Measurements from ENCODE around the gene PLEKHM2. TPM values are rescaled to one million over a fixed set of nuclear protein-coding genes. Genes with fewer than 3 reads are reported as not detected.

PLEKHM2 gene
- total RNA-seq, 1 experiment from 2014 or later, result 45.9 TPM

DNA sequence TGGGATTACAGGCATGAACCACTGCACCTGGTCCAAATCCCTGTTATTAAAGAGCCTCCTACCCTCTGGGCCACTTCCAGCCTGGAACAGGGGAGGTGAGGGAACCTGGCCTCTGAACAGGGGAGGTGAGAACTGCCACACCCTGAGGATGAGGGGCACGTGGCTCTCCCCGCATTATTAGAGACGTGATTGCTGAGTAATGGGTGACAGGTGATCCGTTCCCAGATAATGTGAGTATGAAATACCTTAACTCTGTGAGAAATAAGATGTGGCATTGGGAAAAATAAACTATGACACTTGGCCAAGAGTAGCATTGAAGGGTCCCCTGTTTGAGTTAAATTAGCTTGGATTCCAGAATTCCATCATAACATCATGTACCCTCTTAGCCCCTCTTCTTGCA is 38.3 kb downstream of the PLEKHM2 start:
- H2AK5ac ChIP-seq (ENCODE audit: insufficient read length, low read length), result no peak overlapping the region
- no peaks in the 10 kb centered on the region for H3K27me3 ChIP-seq (ENCODE audit: insufficient read depth, low read length)
- H2BK20ac ChIP-seq (ENCODE audit: low read depth, low read length, poor library complexity, severe bottlenecking), result no peak overlapping the region
- H3K4me2 ChIP-seq (ENCODE audit: insufficient read depth, insufficient read length, low read length), result no peak overlapping the region
- no peak overlapping the region for H3K27ac ChIP-seq (ENCODE audit: insufficient read length, low read depth, low read length)
- H3K14ac ChIP-seq (ENCODE audit: insufficient read depth, low read length), result no peak overlapping the region
- no peaks in the 10 kb centered on the region for H3K79me2 ChIP-seq (ENCODE audit: insufficient read depth, low read length)
- no peak overlapping the region for H2BK12ac ChIP-seq (ENCODE audit: insufficient read length, low read depth, low read length)
- no peak for DNase-seq
- H3K4ac ChIP-seq (ENCODE audit: low read depth, low read length), result no peak overlapping the region
- H3K4me1 ChIP-seq (ENCODE audit: insufficient read depth, low read length), result no peaks in the 10 kb centered on the region
- no peaks in the 10 kb centered on the region for H4K20me1 ChIP-seq (ENCODE audit: control insufficient read depth, insufficient read depth, insufficient read length)
- Mint-ChIP-seq H3K4me1 (0 out of 4 replicates have a peak, but pooled peaks cover 0 to 3% of the 10 kb centered on the region in 2 experiments), H3K9me3 (no peaks in the 10 kb centered on the region), H3K4me3 (no peak overlapping the region), H3K27me3 (ENCODE audit: low read depth) (no peaks in the 10 kb centered on the region), H3K27ac (no peak overlapping the region), H3K36me3 (ENCODE audit: insufficient read depth in 1 of 3, low read depth in 3 of 3) (peaks cover 22 to 61% (median 45%) of the 10 kb centered on the region in 3 experiments)
- no peak overlapping the region for H3K9ac ChIP-seq (ENCODE audit: extremely low read depth, insufficient read length, low read length)
- H4K5ac ChIP-seq (ENCODE audit: insufficient read length, low read depth, low read length), result no peak overlapping the region
- H3T11ph ChIP-seq (ENCODE audit: low read length), result no peak overlapping the region
- H4K8ac ChIP-seq (replicated peaks; ENCODE audit: insufficient read length, low read depth, low read length), result no peak overlapping the region
- H3K23me2 ChIP-seq (ENCODE audit: insufficient read length, low read depth, low read length, poor library complexity, severe bottlenecking), result no peaks in the 10 kb centered on the region
- no peak overlapping the region for H2BK120ac ChIP-seq (ENCODE audit: low read depth, low read length, poor library complexity, severe bottlenecking)
- no peak overlapping the region for H4K91ac ChIP-seq (ENCODE audit: insufficient read length, low read depth, low read length)
- no peak overlapping the region for H2AFZ ChIP-seq (ENCODE audit: low read length)
- no peak overlapping the region for H3K18ac ChIP-seq (ENCODE audit: insufficient read length, low read depth, low read length)
- no peak for TF ChIP-seq CTCF (conservative IDR thresholded peaks at IDR 0.05)
- no CpG with 5 or more reads among the region's 4 CpGs for WGBS (ENCODE audit: extremely low coverage, insufficient read length, low lambda C conversion rate)
- no peaks in the 10 kb centered on the region for H3K79me1 ChIP-seq (ENCODE audit: insufficient read depth, low read depth, low read length, poor library complexity, severe bottlenecking)
- H3K56ac ChIP-seq (ENCODE audit: insufficient read length, low read depth, low read length), result no peak overlapping the region
- H2BK5ac ChIP-seq (ENCODE audit: insufficient read length, low read length), result no peak overlapping the region
- no peak overlapping the region for H2BK15ac ChIP-seq (ENCODE audit: low read depth, low read length)
- H3K23ac ChIP-seq (ENCODE audit: insufficient read length, low read depth, low read length), result no peak overlapping the region
- H3K9me3 ChIP-seq (ENCODE audit: control insufficient read depth, low read depth, low read length), result no peaks in the 10 kb centered on the region
